HepG2 (cell line): ENCODE results near the gene SLC2A8. TPM values are rescaled to one million over a fixed set of nuclear protein-coding genes. Genes with fewer than 3 reads are reported as not detected.

Source experiments
- ATAC-seq: fragments of 200-7000 bp; cut with Tn5 transposase; 3 replicates; pipeline ENCODE4 v1.9.1; 2020; ENCODE audit warnings: mild to moderate bottlenecking, moderate library complexity
- BruUV-seq: library from RNA; stranded (reverse); fragments of 400-500 nt; replicated peaks from 2 replicates; lab custom pipeline; 2021; lab: Mats Ljungman, UMichigan
- CTCF ChIA-PET: fragments of 300-600 bp; formaldehyde crosslinking; extraction: SDS; loops from one replicate; lab custom pipeline; 2021; ENCODE audit warnings: low total read pairs, inconsistent platforms, low intra/inter-chr PET ratio; lab: Yijun Ruan, JAX
- POLR2A ChIA-PET: fragments of 350-600 bp; sonication (Branson Sonifier 250); formaldehyde crosslinking; loops from one replicate; lab custom pipeline; 2020; ENCODE audit warnings: antibody characterized with exemption, inconsistent platforms; lab: Yijun Ruan, JAX
- DNase-seq: peaks from one replicate; pipeline ENCODE4 v3.0.0-alpha.2; 2015; ENCODE audit warnings: low spot score
- FAIRE-seq: peaks from 3 replicates; lab custom pipeline; 2011; peaks lifted over from hg19 to GRCh38; lab: Jason Lieb, UNC
- H2AFZ ChIP-seq: one replicate; pipeline ENCODE4 v1.6.1; 2011; ENCODE audit warnings: low read length, inconsistent platforms
- H3K27ac ChIP-seq: fragments of 300-600 bp; 3 replicates; pipeline ENCODE4 v1.8.0; 2011; ENCODE audit warnings: mixed run types, mild to moderate bottlenecking, mixed read lengths, low read length, inconsistent platforms; ENCODE audit not compliant: insufficient read depth; ENCODE audit errors: extremely low read length
- H3K27me3 ChIP-seq, 2 experiments: fragments of 200-600 bp in 1 of 2; 2 replicates in 1 of 2; 3 replicates in 1 of 2; pipeline versions ENCODE4 v1.6.0 to v1.8.0; 2011; ENCODE audit warnings: low read length in 2 of 2, mild to moderate bottlenecking in 2 of 2, moderate library complexity in 2 of 2, inconsistent platforms in 1 of 2; ENCODE audit not compliant: insufficient read depth in 2 of 2, control insufficient read depth in 1 of 2
- H3K36me3 ChIP-seq, 2 experiments: fragments of 200-600 bp in 1 of 2; replicated peaks in 1 of 2; 2 replicates in 1 of 2; 3 replicates in 1 of 2; pipeline versions ENCODE4 v1.5.1 to v1.8.0; 2011; ENCODE audit warnings: low read length in 2 of 2, inconsistent platforms in 1 of 2; ENCODE audit not compliant: insufficient read depth in 2 of 2, control insufficient read depth in 1 of 2
- H3K4me1 ChIP-seq: 2 replicates; pipeline ENCODE4 v1.5.1; 2012; ENCODE audit warnings: low read length, inconsistent platforms; ENCODE audit not compliant: insufficient read depth
- H3K4me2 ChIP-seq: 2 replicates; pipeline ENCODE4 v1.6.0; 2011; ENCODE audit warnings: low read depth, low read length, inconsistent platforms
- H3K4me3 ChIP-seq, 3 experiments: fragments of 200-600 bp in 1 of 3; sonication (generic), shearing (Covaris generic) in 1 of 3; replicated peaks in 1 of 3; 2 replicates each; pipeline ENCODE4 v1.5.1; 2011 to 2016; ENCODE audit warnings: low read length in 3 of 3, inconsistent platforms in 2 of 3, low read depth in 2 of 3, mild to moderate bottlenecking in 2 of 3, control low read depth in 1 of 3, mixed read lengths in 1 of 3; ENCODE audit not compliant: insufficient read depth in 1 of 3
- H3K79me2 ChIP-seq: one replicate; pipeline ENCODE4 v1.6.1; 2011; ENCODE audit warnings: low read length, inconsistent platforms; ENCODE audit not compliant: insufficient read depth
- H3K9ac ChIP-seq: 2 replicates; pipeline ENCODE4 v1.6.0; 2011; ENCODE audit warnings: mild to moderate bottlenecking, low read depth, low read length, inconsistent platforms; ENCODE audit not compliant: insufficient read depth
- H3K9me3 ChIP-seq: 2 replicates; pipeline ENCODE4 v1.5.1; 2012; ENCODE audit warnings: mild to moderate bottlenecking, low read length
- H4K20me1 ChIP-seq: 2 replicates; pipeline ENCODE4 v1.6.0; 2011; ENCODE audit warnings: inconsistent platforms, mild to moderate bottlenecking, low read length, moderate library complexity; ENCODE audit not compliant: insufficient read depth
- HOXA9 ChIP-seq: sonication (generic); formaldehyde crosslinking; IDR thresholded peaks from 2 replicates; pipeline ENCODE4 v1.8.1; 2022; ENCODE audit warnings: missing genetic modification reagents, mild to moderate bottlenecking, moderate library complexity, borderline replicate concordance
- ZNF772 ChIP-seq: sonication (generic); formaldehyde crosslinking; IDR thresholded peaks from 2 replicates; pipeline ENCODE4 v1.5.0; 2020; ENCODE audit warnings: mild to moderate bottlenecking, missing genetic modification reagents
- WGBS: methylation state at CpG from one replicate; pipeline ENCODE4 v1.1.6; 2017; ENCODE audit warnings: low lambda C conversion rate; 5-methylcytosine and 5-hydroxymethylcytosine counted together
- in situ Hi-C: cut with HindIII; loops from 2 replicates; pipeline ENCODE4 v1.10.0; 2017; ENCODE audit warnings: low pct_unique_long_range_greater_than_20kb; ENCODE audit not compliant: extremely low pct_ligation_motif_present
- intact Hi-C: fragments of 100-400 bp; cut with micrococcal nuclease; formaldehyde crosslinking; loops from one replicate; pipeline ENCODE4 v1.10.0; 2022; ENCODE audit not compliant: unreplicated experiment
- polyA plus RNA-seq, 8 experiments: library from polyadenylated mRNA; depleted of rRNA in 3 of 8; stranded (reverse) in 7 of 8; unstranded in 1 of 8; fragments of >200 nt; fragmentation: Illumina TruSeq in 4 of 8; extraction: Trizol in 4 of 8; gene quantifications; 2 replicates each; pipeline versions ENCODE4 v1.2.1 to v1.2.3, GENCODE V29; 2011 to 2016; ENCODE audit warnings: low read depth in 4 of 8, missing spikeins in 1 of 8, mixed read lengths in 1 of 8; ENCODE audit not compliant: insufficient read depth in 1 of 8
- total RNA-seq, 5 experiments: library from RNA; depleted of rRNA; stranded (reverse); fragments of >200 nt; fragmentation: Illumina TruSeq; extraction: Trizol; gene quantifications; 2 replicates each; pipeline ENCODE4 v1.2.3, GENCODE V29; 2016; ENCODE audit warnings: low read depth in 1 of 5
- TF ChIP-seq, protein P1 (sequence below), 2 experiments: fragments of 450-650 bp in 1 of 2; sonication (generic) in 1 of 2; formaldehyde crosslinking; IDR thresholded peaks; 2 replicates each; pipeline versions ENCODE4 v1.5.0 to v1.8.0; 2020 to 2022; ENCODE audit warnings: mild to moderate bottlenecking in 1 of 2, missing genetic modification reagents in 1 of 2

Gene SLC2A8
- total and polyA plus RNA-seq, 2 of the 13 experiments (the other 11 are each of a cell fraction or from before 2014, with no cell fraction given): 22.6 to 48.6 TPM

DNA sequence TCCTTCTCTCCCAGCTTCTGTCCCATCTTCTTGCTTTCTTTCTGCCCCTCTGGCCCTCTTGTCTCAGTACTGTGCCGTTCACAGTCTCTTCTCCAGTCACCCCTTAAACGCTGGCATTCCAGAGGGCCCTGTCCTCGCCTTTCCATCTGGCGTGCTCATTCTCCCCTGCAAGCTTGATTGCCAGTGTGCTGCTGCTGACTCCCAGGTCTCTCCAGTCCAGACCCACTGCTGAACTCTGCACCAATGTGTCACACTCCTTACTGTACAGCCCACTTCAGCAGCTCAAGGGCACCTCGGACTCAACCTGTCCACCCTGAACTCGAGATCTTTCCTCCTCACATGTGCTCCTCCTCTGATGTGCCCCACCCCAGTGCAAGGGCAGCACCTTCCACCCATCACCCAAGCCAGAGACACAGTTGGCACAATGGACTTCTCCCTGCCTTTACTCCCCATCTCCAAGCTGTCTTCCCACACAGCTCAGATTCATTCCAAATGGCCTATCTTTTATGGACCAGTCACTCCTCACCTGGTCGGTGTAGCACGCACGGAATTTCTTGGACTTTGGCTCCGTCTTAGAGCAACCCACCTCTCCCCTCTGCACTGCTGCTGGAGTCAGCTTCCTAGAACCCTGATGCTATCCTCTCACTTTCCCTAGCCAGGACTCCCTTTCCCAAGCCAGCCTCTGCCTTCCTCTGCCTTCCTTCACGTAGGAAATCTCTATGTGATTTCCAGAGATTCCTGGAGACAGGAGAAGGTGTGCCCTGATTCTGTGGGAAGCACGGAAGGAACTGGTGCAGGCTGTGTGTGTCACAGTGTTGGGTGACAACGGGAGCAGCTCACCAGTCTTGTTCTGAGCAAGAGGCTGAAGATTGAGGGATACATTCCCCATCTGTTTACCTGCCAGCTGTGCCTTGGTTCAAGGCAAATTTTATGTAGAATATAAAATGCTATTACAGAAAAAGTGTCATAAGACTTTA lies 26.0 kb upstream of the SLC2A8 start:
- ATAC-seq (peak; percentile 71), DNase-seq (no peak), FAIRE-seq (no peak)
- Histone ChIP-seq H3K79me2 (no peaks in the 10 kb centered on the region), H3K36me3 (no peaks in the 10 kb centered on the region), H3K4me3 (no peak overlapping the region), H3K9ac (no peak overlapping the region), H2AFZ (no peak overlapping the region), H3K27ac (no peak overlapping the region), H3K4me1 (peaks cover 13% of the 10 kb centered on the region), H3K27me3 (no peaks in the 10 kb centered on the region), H3K9me3 (no peaks in the 10 kb centered on the region), H3K4me2 (no peak overlapping the region), H4K20me1 (no peaks in the 10 kb centered on the region)
- WGBS: 55% methylated on average over 13 of the region's 13 CpGs
- ChIA-PET POLR2A (interaction anchor here (0.7 to 2.2 kb wide), 3 partner anchors 18 to 26 kb away, joined by 3 to 9 read pairs (median 7); partner anchors contain the start of gene SLC2A8), CTCF (no interaction called here)
- no TSS peak for BruUV-seq
- in situ Hi-C loops: no loop called here
- intact Hi-C loops: no loop called here
- no peak for TF ChIP-seq HOXA9 (CRISPR knock-in tag)

DNA sequence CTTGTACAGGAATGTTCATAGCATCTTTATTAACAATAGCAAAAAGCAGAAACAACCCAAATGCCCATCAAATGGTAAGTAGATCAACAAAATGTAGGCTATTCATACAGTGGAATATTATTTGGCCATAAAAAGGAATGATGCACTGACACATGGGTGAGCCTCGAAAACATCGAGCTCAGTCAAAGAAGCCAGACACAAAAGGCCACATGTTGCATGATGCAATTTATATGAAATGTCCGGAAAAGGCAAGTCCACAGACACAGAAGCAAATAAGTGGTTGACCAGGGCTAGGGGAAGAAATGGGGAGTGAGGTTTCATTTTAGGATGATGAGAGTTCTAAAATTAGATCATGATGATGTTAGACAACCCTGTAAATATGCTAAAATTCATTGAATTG lies 16.5 kb upstream of the SLC2A8 start:
- 97% methylated on average over 3 of the region's 3 CpGs for WGBS
- H3K27ac ChIP-seq: no peak overlapping the region
- H4K20me1 ChIP-seq: no peaks in the 10 kb centered on the region
- no peak for FAIRE-seq
- intact Hi-C loops: no loop called here
- BruUV-seq: no TSS peak
- no peak overlapping the region for H3K4me2 ChIP-seq
- H3K79me2 ChIP-seq: no peaks in the 10 kb centered on the region
- H3K9ac ChIP-seq: no peak overlapping the region
- H3K27me3 ChIP-seq: no peaks in the 10 kb centered on the region
- peaks cover 9% of the 10 kb centered on the region for H3K9me3 ChIP-seq
- ChIA-PET CTCF (no interaction called here), POLR2A (interaction anchor here (1.0 kb wide), 1 partner anchor 16 kb away, joined by 4 read pairs; the partner anchor contains the start of gene SLC2A8)
- H2AFZ ChIP-seq: no peak overlapping the region
- no peak overlapping the region for H3K4me3 ChIP-seq
- H3K36me3 ChIP-seq: no peaks in the 10 kb centered on the region
- DNase-seq: no peak
- no peaks in the 10 kb centered on the region for H3K4me1 ChIP-seq
- TF ChIP-seq ZNF772 (CRISPR knock-in tag): no peak
- TF ChIP-seq, protein P1, sequence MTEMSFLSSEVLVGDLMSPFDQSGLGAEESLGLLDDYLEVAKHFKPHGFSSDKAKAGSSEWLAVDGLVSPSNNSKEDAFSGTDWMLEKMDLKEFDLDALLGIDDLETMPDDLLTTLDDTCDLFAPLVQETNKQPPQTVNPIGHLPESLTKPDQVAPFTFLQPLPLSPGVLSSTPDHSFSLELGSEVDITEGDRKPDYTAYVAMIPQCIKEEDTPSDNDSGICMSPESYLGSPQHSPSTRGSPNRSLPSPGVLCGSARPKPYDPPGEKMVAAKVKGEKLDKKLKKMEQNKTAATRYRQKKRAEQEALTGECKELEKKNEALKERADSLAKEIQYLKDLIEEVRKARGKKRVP (CRISPR knock-in tag; IDR thresholded peaks at IDR 0.05): peak in 1 of 2 experiments; percentile 55; a peak in 1 of 4 replicates
- no peak for ATAC-seq
- in situ Hi-C loops: no loop called here
